ENCODE measurements around the gene LILRA1.
"Not testable (repeated sequence)": the region's sequence is repeated elsewhere in the genome, so short reads cannot be mapped to it uniquely, and the experiment has no call there.

The LILRA1 gene

DNA sequence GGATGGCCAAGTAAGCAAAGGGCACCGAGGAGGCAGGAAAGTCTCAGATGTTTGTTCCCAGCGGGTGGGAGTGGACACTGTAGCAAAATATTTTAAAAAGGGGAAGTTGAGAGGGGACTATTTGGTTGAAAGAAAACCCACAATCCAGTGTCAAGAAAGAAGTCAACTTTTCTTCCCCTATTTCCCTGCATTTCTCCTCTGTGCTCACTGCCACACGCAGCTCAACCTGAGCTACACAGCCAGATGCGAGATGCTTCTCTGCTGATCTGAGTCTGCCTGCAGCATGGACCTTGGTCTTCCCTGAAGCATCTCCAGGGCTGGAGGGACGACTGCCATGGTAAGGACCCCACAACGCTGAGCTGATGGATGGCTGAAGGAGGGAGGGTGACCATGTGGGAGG is at the start of gene LILRA1:
TSS of gene LILRA1 (plus strand) at position 188 of the 400 bp plus-strand sequence. CDS start 613 bp downstream, outside the sequence.
- DNase-seq = not testable (repeated sequence)

GRCh38 chr19:54548806-54549205 is 44.6 kb upstream of the LILRA1 start:
- no peak for DNase-seq

DNA sequence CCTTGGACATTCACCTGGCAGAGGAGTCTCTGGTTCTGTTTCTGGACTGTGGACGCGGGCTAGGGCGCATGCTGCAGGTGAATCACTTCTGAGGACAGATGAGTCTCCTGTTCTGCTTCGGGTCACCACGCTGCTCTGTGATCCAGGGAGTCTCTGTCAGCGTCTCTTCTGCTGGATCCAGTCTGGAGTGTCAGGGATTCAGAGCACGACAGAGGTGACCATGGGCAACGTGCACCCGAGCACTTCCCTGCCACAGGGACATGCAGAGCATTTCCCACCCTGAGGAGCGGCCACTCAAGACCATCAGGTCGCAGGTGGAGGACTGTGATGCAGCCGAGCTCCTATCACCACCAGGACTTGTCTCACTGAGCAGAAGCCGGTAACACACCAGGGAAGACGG is 44.2 kb upstream of the LILRA1 start:
- no peak for DNase-seq

DNA sequence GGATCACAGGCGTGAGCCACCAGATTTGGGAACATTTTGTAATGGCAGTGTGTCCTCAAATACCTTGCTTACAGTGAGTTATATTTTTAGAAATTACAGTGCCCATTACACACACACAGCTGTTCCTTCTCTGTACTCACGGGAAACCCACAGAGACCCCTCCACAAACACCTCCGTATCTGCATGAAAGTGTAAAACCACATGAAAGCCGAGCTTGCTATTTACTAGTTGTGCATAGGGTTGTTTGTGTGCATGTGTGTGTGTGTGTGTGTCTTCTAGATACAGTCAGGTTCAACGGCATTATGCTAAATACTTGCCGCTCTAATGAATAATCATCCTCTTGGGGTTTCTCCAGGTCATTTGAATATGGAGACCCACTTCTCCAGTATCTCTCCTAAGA is 42.1 kb upstream of the LILRA1 start:
- no peak for DNase-seq

GRCh38 chr19:54551950-54552912 is 41.2 kb upstream of the LILRA1 start:
- no peak for DNase-seq

DNA sequence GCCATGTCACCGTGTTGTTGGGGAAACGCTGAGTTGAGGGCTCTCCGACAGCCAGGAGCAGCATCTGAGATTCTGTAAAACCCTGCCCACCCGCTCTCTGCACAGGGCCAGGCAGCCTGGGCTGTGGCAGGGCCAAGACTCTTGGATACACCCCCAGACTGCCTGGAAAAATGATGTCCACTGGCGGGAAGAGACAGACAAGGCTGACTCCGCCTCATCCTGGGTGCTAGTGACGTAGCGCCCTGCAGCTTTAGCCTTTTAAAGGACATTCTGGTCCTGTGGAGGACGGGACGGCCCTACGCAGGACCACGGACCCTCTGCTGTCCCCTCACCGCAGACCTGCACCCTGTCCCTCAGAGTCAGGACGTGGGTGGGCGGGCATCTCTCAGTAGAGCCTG is 40.5 kb upstream of the LILRA1 start:
- DNase-seq = no peak

DNA sequence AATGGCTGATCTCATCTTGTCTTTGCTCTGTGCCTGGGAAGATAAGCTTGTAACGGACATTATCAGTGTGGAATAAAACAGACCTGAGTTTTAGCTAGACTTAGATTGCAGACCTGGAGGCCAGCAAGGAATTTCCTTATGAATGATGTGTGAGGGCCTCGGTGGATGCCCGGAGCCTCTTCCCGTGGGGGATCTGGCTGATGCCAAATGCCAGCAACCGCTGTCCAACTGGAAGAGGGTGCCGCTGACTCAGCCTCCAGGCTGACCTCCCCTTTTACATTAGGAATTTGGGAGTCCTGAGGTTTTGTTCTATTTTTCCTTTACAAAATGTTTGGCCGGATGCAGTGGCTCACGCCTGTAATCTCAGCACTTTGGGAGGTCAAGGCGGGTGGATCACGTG is 39.4 kb upstream of the LILRA1 start:
- no peak for DNase-seq

DNA sequence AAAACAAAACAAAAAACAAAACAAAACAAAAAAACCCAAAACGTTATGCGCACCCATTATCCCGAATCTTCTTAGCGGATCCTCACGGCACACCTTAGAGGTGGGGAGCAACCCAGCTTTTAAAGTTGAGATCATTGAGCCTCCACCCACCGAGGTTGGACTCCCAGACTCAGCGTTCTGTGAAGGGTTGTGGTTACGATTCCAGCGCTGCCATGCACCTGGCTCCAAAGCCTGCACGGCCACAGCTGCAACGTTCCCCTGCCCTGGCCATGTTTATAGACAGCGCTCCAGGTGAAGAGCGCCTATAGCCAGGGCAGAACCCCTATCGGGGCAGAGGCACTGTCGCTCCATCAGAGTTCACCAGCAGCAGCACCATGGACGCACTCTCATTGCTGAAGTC is 38.5 kb upstream of the LILRA1 start:
- DNase-seq = no peak

DNA sequence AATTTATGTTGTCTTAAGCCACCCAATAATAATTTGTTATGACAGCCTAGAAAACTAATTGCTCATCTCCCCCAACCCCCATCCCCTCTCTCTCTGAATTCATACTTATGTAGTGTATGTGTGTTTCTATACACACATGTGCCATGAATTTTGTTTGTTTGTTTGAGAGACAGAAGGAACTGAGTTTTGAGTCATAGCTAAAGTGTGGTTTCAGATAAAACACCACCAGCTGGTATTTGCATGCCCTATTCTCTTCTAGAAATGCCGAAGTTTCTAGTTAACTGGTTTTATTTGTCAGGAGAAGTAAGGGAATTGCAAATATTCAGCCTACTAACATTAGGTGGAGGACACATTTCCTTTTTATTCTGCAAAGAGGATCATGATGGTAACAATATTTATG is 37.2 kb upstream of the LILRA1 start:
- DNase-seq = no peak

GRCh38 chr19:54558339-54558738 is 35.1 kb upstream of the LILRA1 start:
- no peak for DNase-seq

DNA sequence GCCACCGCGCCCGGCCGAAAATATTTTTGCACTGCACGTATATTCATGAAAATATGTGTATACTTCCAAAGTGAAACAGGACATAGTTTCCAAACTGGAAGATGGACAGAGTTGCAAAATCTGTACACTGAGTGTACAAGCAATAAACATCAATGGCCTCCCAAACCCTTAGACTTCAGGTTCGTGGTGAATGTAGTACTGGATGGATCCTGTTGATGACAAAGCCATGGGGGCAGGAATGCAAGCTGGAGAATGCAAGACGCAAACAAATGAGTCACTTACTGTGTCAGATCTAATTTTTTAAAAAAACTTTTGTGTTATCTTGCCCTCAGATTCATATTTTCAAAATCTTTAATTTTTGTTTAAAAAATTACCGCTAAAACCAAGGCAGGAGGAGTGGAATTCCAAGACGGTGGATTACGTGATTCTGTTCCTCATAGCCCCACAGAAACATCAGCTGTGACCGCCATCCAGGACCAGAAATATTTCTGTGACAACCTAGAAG is 32.5 kb upstream of the LILRA1 start:
- DNase-seq = no peak

DNA sequence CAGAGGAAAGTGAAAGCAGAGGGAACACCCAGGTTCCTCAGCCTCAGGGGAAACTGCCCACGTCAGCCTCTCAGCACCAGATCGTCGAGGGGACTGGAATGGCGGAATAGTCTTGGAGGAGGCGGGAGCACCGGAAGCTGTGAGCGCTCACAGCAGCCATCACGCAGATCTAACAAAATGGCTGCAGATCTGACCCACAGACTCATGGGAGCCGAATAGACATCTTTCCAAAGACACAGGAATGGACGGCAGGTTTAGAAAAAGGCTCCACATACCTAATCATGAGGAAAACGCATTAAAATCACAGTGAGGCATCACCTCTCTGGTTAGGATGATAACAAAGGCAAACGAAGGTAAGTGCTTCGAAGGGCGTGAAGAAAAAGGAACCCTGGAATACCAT is 31.6 kb upstream of the LILRA1 start:
- DNase-seq = no peak

GRCh38 chr19:54563206-54563605 is 30.2 kb upstream of the LILRA1 start:
- DNase-seq = not testable (repeated sequence)

DNA sequence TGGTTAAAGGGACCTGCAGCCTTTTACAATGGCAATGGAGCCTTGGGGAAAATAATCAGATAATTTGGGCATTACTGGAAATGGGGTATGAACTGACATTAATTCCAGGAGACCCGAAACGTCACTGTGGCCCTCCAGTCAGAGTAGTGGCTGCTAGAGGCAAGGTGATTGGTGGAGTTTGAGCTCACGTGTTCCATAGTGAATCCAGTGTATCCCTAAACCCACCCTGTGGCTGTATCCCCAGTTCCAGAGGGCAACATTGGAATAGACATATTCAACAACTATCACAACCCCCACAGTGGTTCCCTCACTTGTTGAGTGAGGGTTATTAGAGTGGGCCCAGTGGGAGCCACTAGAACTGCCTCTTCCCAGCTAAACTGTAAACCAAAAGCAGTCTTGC is 23.1 kb upstream of the LILRA1 start:
- no peak for DNase-seq

DNA sequence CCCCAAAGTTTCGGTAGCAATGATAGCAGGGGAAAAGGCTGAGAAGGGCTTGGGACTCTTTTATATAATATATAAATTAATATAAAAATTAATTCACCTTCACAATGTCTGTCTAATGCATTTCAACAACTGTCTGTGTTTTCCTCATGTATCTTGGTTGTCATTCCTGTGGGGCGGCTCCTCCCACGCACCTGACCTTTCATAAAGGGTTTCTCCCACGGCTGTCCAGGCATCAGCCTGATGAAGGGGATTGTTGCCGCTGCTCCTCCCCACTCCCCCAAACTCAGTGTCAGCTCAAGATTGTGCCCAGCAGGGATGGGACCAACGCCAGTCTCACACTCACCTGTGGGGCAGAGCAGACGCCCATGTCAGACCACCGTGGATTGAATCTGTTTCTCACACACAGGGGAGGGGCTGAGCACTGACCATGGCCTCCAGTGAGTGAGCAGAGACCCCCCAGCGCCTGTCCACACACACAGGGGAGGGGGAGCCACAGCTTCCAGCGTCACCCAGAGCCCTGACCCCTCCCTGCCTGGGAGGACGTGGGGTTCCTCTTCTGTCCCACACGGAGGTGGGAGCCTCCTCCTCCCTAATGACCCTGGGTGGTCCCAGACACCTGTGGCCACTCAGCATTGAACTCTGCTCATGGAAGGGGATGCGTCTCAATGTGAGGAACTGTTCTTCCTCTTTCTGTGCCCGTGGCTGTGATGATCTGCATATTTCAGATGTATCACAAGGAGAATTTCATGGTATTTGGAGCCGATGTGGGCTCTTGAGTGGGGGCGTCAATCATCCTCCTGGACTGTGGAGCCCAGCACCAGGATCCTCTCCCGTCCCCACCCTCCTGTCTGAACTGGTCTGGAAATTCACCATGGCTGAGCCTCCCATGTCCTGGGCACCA is 21.5 kb upstream of the LILRA1 start:
- DNase-seq = not testable (repeated sequence)

DNA sequence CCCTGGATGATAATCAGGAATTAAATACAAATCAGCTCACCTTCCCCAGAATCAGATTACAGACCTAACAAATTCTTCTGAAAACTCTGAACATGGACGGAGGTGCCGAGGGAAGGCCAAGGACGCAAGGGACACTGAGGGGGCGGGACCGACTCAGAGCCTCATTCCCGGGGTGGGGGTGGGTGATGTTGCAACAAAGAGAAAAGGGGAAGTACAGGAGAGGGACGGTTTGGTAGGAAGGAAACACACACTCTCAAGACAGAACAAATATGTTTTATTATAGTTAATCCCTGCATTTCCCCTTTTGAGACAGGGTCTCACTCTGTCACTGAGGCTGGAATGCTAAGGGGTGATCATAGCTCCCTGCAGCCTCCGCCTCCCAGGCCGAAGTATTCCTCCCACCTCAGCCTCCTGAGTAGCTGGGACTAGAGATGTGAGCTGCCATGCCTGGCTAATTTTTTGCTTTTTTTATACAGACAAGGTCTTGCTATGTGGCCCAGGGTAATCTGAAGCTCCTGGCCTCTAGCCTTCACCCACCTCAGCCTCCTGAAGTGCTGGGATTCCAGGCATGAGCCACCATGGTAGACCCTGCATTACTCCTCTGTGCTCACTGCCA is 20.6 kb upstream of the LILRA1 start:
- no peak for DNase-seq

DNA sequence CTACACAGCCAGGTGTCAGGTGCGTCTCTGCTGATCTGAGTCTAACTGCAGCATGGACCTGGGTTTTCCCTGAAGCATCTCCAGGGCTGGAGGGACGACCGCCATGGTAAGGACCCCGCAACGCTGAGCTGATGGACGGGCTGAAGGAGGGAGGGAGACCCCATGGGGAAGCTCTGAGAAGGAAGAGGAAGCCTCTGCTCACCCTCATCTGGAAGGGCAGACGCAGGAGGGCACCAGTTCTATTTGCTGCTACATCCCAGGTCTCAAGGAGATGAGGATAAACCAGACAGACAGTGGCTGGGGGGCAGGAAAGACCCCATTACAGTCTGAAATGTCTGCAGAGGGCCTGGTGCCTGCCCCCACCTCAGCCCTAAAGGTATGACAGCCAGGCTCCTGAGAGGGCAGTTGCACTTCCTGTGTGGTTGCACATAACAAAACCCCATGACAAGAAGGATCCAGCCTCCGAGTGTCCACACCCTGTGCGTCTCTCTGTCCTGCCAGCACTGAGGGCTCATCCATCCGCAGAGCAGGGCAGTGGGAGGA is 20.0 kb upstream of the LILRA1 start, which contains the start of gene LILRA2:
TSS of gene LILRA2 (plus strand) at position 461 of the 543 bp plus-strand sequence. CDS start 89 bp downstream, outside the sequence.
- DNase-seq = no peak

DNA sequence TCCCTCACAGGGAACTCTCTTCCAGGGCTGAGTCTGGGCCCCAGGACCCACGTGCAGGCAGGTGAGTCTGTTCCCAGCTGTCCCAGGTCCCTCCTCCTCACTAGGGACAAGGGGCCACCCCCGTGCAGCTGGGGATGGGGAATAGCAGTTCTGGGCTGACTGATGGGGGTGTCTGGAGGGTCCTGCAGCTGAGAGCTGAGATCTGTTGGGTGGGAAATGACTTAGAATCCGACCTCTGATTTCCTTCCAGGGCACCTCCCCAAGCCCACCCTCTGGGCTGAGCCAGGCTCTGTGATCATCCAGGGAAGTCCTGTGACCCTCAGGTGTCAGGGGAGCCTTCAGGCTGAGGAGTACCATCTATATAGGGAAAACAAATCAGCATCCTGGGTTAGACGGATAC is 19.4 kb upstream of the LILRA1 start:
- DNase-seq = no peak

DNA sequence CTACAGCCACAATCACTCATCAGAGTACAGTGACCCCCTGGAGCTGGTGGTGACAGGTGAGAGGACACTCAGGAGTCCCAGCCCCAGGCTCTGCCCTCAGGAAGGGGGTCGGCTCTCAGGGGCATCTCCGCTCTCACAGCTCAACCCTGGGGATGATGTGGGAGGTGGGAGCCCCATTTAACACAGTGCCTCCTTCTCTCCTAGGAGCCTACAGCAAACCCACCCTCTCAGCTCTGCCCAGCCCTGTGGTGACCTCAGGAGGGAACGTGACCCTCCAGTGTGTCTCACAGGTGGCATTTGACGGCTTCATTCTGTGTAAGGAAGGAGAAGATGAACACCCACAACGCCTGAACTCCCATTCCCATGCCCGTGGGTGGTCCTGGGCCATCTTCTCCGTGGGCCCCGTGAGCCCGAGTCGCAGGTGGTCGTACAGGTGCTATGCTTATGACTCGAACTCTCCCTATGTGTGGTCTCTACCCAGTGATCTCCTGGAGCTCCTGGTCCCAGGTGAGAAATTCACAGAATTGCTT is 18.8 kb upstream of the LILRA1 start:
- no peak for DNase-seq

GRCh38 chr19:54575205-54575604 is 18.2 kb upstream of the LILRA1 start:
- DNase-seq = not testable (repeated sequence)

- DNase-seq = no peak
Observed at GRCh38 chr19:54576411-54576976, 16.9 kb upstream of the LILRA1 start.

DNA sequence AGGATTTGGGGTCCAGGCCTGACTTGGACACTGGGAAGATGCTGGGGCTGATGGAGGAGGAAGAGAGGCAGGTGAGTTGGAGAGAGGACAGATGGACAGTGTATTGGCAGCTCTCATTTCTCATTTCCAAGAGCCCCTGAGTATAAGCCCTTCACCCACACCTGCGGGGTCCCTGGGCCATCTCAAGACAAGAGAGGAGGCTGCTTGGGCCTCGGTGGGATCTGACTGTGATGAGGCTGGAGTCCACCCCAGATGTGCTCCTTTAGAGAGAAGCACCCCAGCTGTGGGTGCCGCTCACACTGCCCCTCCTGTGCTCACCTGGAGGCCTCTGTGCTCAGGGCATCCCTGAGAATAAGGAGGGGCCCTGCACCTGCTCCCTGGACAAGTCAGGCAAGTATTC is 16.1 kb upstream of the LILRA1 start:
- no peak for DNase-seq
